HG03457 (cell line): ENCODE measurements around the gene ADCY1.

ENCODE experiments used
- ATAC-seq: cut with Tn5 transposase; IDR thresholded peaks from one replicate; pipeline ENCODE4 v1.9.1; 2021; ENCODE audit warnings: moderate number of reproducible peaks; ENCODE audit not compliant: unreplicated experiment

ADCY1 gene

GRCh38 chr7:45663167-45663921 lies 89.2 kb downstream of the ADCY1 start:
- no peak for ATAC-seq

DNA sequence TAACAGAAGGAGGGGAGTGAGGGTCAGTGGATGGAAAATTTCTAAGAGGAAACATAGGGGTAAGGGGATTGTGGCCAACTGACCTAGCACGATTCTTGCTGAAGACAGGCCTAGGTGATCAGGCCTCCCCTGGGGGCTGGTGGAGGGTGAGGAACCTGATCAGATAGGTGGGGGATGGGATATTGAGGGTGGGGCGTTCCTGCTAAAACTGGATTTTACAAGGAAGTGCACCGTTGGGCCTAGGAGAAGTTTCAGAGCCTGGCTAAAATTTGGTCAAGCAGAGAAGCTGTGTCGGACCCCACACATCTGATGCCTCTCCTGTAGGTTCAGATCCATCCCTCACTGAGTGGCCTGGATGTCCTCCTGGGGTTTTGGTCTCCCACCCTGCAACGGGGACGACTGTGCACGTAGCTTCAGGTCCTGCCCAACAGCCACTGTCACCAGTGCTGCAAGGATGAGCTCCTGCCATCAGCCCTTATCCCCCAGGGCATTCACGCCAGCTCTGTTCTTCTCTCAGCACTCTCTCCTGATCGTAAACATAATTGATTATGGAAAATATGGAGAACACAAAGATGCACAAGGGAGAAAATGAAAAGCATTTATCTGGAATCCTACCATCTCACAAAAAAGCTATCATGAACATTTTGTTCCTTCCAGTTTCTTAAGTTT lies 89.9 kb downstream of the ADCY1 start:
- no peak for ATAC-seq

GRCh38 chr7:45665172-45665571 lies 91.0 kb downstream of the ADCY1 start:
- ATAC-seq: no peak

DNA sequence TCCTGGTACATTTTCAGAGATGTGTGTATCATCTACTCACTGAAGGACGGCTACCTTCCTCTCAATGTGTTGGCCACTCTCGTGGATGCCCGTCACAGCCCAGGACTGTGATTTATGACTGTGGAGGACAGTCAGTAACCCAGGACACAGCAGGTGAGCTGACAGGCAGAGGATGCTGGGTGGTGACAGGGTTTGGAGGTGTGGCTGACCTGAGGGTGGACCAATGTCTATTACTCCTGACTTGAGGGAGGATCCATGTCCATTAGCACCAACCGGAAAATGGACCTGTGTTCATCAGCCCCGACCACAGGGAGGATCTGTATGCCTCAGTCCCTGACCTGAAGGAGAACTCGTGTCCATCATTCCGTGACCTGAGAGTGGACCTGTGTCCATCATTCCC lies 96.1 kb downstream of the ADCY1 start:
- ATAC-seq: no peak

DNA sequence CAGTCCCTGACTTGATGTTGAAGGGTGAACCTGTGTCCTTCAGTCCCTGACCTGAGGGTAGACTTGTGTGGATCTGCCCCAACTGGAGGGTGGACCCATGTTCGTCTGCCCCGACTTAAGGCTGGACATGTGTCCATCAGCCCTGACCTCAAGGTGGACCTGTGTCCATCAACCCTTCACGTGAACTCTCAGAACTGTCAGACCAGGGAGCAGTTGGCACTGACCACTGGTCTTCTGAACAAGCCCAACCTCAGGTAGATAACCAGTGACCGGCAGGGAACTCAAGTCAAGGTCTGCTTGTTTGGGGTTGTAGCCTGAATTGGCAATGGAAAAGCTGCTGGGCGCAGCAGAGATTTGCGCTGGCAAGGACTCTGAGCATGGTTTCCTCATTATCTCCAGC lies 96.5 kb downstream of the ADCY1 start:
- no peak for ATAC-seq

- no peak for ATAC-seq
These were observed 103.2 kb downstream of the ADCY1 start for GRCh38 chr7:45677311-45677900.

DNA sequence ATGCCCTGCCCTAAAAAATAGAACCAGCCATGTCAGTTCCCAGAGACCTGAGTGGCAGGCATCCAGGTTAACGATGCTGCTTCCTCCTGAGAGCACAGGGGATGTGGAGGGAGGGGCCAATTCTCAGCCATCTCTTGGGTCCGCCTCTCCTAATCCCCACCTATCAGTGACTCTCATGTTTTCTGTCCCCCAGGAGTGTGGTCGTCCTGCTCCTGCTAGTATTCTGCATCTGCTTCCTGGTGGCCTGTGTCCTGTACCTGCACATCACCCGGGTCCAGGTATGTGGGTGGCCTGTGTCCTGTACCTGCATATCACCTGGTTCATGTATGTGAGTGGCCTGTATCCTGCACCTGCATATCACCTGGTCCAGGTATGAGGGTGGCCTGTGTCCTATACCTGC lies 105.3 kb downstream of the ADCY1 start:
- no peak for ATAC-seq

- ATAC-seq: no peak
These were observed 106.6 kb downstream of the ADCY1 start for GRCh38 chr7:45680776-45681175.

- no peak for ATAC-seq
These were observed 107.6 kb downstream of the ADCY1 start for GRCh38 chr7:45681596-45682357.

DNA sequence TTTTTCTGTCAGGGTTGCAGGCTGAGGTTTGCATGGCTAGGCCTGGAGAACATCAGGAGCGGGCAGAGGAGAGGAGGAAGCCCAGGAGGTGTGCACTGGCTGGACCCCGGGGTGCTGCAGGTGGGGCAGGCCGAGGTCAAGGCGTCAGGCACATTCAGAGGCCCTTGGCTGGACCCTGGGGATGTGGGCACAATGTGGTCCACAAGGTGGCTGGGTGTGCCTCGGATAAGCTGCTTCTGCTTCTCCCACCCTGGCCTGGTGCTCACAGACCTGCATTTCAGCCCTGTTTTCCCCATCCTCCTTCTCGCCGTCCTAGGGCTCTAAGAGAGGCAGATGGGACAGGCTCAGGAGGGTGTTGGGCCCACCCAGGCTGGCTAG lies 108.2 kb downstream of the ADCY1 start:
- ATAC-seq: no peak

DNA sequence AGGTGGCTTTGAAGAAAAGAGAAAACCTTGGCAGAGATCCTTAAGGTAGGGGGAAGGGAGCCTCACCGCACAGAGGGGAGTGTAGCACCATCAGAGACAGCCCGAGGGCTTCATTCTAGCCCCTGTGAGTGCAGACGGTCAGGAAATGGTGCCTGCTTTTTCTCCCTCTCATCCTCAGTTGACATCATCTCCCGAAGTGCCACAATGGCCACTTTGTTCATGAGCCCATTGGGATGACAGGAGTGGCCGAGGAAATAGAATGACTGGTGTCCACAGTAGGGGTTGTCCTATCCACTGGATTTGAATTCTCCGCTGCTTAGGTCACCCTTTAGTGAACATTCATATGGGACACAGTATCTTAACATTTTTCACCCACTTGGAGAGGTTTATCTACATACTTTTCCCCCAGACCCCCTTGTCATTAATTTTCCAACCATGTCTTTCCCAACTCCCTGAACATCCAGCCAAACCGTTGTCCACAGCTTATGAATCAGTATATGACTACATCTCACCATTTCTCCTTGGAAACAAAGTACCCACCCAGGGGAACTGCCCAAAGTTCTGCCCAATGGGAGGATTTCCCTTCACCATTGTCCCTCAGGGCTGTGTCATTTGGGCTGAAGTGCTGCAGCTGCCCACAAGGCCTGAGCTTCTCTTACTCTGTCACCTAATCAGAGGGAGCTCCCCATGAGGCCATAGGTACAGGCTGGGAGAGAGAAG lies 108.8 kb downstream of the ADCY1 start:
- no peak for ATAC-seq

GRCh38 chr7:45683556-45684148 lies 109.5 kb downstream of the ADCY1 start:
- ATAC-seq: no peak

DNA sequence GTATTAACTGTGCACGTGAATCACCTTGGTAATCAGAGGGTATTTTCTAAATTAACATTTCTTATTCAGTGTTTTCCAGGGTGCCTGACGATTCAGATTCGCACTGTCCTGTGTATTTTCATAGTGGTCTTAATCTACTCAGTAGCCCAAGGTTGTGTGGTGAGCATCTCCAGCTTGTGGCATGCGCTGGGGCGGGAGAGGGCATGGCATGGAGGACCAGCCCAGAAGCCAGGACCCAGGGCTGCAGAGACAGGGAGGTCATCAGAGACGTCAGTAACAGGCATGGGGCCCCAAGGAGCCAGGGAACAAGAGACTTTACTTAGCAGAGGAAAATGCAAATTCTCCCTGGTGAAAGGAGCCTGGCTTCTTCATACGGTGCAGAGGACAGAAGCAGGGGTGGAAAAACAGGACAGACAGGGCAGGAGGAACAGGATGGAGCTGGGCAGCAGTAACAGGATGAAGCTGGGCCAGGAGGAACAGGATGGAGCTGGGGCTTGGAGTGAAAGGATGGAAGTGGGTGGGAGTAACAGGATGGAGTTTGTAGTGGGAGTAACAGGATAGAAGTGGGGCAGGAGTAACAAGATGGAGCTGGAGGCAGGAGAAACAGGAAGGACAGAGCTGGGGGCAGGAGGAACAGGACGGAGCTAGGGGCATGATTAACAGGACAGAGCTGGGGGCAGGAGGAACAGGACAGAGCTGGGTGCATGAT lies 110.9 kb downstream of the ADCY1 start:
- no peak for ATAC-seq

GRCh38 chr7:45685619-45686240 lies 111.6 kb downstream of the ADCY1 start:
- ATAC-seq: no peak

- no peak for ATAC-seq
These were observed 112.4 kb downstream of the ADCY1 start for GRCh38 chr7:45686441-45687184.

GRCh38 chr7:45687185-45687560 lies 113.0 kb downstream of the ADCY1 start:
- ATAC-seq: no peak

GRCh38 chr7:45687721-45688120 lies 113.6 kb downstream of the ADCY1 start:
- ATAC-seq: no peak

DNA sequence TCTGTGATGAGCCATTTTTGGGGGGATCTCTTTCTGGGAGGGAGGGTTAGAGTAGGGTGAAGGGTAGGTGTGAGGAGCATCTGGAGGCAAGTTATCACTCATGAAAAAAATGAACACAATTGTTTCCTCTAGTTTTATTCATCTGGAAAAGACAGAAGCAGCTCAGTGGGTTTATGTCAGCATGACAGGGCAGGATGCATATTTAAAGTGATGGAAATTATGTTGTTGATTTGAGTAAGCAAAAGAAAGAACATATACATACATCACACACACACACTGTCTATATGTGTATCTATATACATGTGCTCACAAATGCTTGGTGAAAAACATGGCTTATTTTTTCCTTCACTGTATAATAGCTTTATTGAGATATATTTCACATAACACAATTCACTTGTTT lies 114.2 kb downstream of the ADCY1 start:
- no peak for ATAC-seq
